Type B pancreatic cell (in vitro differentiated cells): ENCODE measurements around the gene YIF1A. TPM values are rescaled to one million over a fixed set of nuclear protein-coding genes. Genes with fewer than 3 reads are reported as not detected.

Source experiments
- DNase-seq: peaks from one replicate; pipeline ENCODE4 v3.0.0; 2021; ENCODE audit warnings: mixed read lengths; ENCODE audit not compliant: unreplicated experiment; ENCODE audit errors: extremely low spot score
- H3K27ac Mint-ChIP-seq: 2 replicates; pipeline ENCODE4 v1.8.0; 2021; ENCODE audit warnings: mild to moderate bottlenecking, mixed read lengths
- H3K27me3 Mint-ChIP-seq: 2 replicates; pipeline ENCODE4 v1.8.0; 2021; ENCODE audit warnings: mixed read lengths
- H3K36me3 Mint-ChIP-seq: 2 replicates; pipeline ENCODE4 v1.8.0; 2021; ENCODE audit warnings: mixed read lengths
- H3K4me1 Mint-ChIP-seq: one replicate; pipeline ENCODE4 v1.8.0; 2021; ENCODE audit warnings: mixed read lengths; ENCODE audit not compliant: unreplicated experiment
- H3K4me3 Mint-ChIP-seq: 2 replicates; pipeline ENCODE4 v1.8.0; 2021; ENCODE audit warnings: mild to moderate bottlenecking, mixed read lengths
- H3K9me3 Mint-ChIP-seq: 2 replicates; pipeline ENCODE4 v1.8.0; 2021; ENCODE audit warnings: mixed read lengths
- CTCF ChIP-seq: fragments of 200-600 bp; sonication (generic); conservative IDR thresholded peaks from 2 replicates; pipeline ENCODE4 v1.5.0; 2021; ENCODE audit warnings: antibody characterized with exemption, mild to moderate bottlenecking
- total RNA-seq: library from RNA; stranded (reverse); gene quantifications from 2 replicates; pipeline ENCODE4 v1.2.1, GENCODE V29; 2021; ENCODE audit warnings: low replicate concordance

The YIF1A gene
- total RNA-seq, 1 donor from 2014 or later = 87.0 TPM

GRCh38 chr11:66248903-66249302 is 40.0 kb downstream of the YIF1A start:
- Mint-ChIP-seq H3K36me3 (peaks cover 12% of the 10 kb centered on the region), H3K4me1 (no peaks in the 10 kb centered on the region), H3K27ac (peak overlapping the region; percentile 18), H3K27me3 (no peaks in the 10 kb centered on the region), H3K9me3 (no peaks in the 10 kb centered on the region), H3K4me3 (no peak overlapping the region)
- DNase-seq = no peak
- no peak for TF ChIP-seq CTCF

- Mint-ChIP-seq H3K4me1 (no peaks in the 10 kb centered on the region), H3K4me3 (no peak overlapping the region), H3K27me3 (no peaks in the 10 kb centered on the region), H3K9me3 (no peaks in the 10 kb centered on the region), H3K36me3 (peaks cover 12% of the 10 kb centered on the region), H3K27ac (no peak overlapping the region)
- TF ChIP-seq CTCF = no peak
- no peak for DNase-seq
Observed at GRCh38 chr11:66247801-66248200, 41.1 kb downstream of the YIF1A start.

GRCh38 chr11:66247295-66247694 is 41.6 kb downstream of the YIF1A start:
- DNase-seq = no peak
- Mint-ChIP-seq H3K27me3 (no peaks in the 10 kb centered on the region), H3K4me1 (no peaks in the 10 kb centered on the region), H3K27ac (no peak overlapping the region), H3K9me3 (no peaks in the 10 kb centered on the region), H3K4me3 (no peak overlapping the region), H3K36me3 (peaks cover 12% of the 10 kb centered on the region)
- no peak for TF ChIP-seq CTCF

- no peak overlapping the region for H3K4me3 Mint-ChIP-seq
- peak overlapping the region; percentile 29 for H3K27ac Mint-ChIP-seq
- TF ChIP-seq CTCF = no peak
- H3K9me3 Mint-ChIP-seq = no peaks in the 10 kb centered on the region
- no peaks in the 10 kb centered on the region for H3K4me1 Mint-ChIP-seq
- no peak for DNase-seq
- no peaks in the 10 kb centered on the region for H3K36me3 Mint-ChIP-seq
- no peaks in the 10 kb centered on the region for H3K27me3 Mint-ChIP-seq
Observed at GRCh38 chr11:66243782-66244535, 45.0 kb downstream of the YIF1A start.

- H3K4me1 Mint-ChIP-seq = no peaks in the 10 kb centered on the region
- H3K36me3 Mint-ChIP-seq = no peaks in the 10 kb centered on the region
- H3K27ac Mint-ChIP-seq = no peak overlapping the region
- no peak for DNase-seq
- no peak overlapping the region for H3K4me3 Mint-ChIP-seq
- H3K27me3 Mint-ChIP-seq = no peaks in the 10 kb centered on the region
- no peaks in the 10 kb centered on the region for H3K9me3 Mint-ChIP-seq
- no peak for TF ChIP-seq CTCF
Observed at GRCh38 chr11:66242095-66242765, 46.7 kb downstream of the YIF1A start.
